ENCODE data around the gene TPM1.
"Not testable (repeated sequence)": the region's sequence is repeated elsewhere in the genome, so short reads cannot be mapped to it uniquely, and the experiment has no call there.

TPM1 gene

GRCh38 chr15:63041974-63042876, at the start of gene TPM1:
TPM1 (plus strand) TSS chr15:63042747; CDS start chr15:63042830, 83 bp downstream.
- DNase-seq, result peak; percentile 4

- no peak for DNase-seq
These were observed 49.5 kb upstream of the TPM1 start for GRCh38 chr15:62993066-62993465.

- DNase-seq, result not testable (repeated sequence)
These were observed 48.9 kb upstream of the TPM1 start for GRCh38 chr15:62993632-62994031.

DNA sequence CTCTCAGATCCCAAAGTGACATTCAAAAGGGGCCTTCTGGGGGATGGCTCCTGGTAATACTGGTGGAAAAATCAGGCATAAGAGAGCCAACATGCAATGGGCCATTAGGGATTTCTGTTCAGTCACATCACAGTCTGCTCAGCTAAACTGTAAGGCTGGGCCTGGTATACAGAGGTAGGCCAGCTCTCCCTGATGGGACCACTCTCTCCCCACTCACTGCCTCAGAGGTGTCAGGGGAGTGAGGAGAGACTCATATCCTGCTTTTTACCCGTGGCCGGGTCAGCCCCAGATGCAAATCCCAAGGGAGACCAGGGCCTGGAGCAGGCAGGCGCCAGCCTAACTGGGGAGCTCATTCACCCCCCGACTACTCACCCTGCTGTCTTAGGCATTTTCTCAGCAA, 48.1 kb upstream of the TPM1 start:
- DNase-seq, result no peak

GRCh38 chr15:62994975-62995681, 47.4 kb upstream of the TPM1 start:
- DNase-seq, result no peak

DNA sequence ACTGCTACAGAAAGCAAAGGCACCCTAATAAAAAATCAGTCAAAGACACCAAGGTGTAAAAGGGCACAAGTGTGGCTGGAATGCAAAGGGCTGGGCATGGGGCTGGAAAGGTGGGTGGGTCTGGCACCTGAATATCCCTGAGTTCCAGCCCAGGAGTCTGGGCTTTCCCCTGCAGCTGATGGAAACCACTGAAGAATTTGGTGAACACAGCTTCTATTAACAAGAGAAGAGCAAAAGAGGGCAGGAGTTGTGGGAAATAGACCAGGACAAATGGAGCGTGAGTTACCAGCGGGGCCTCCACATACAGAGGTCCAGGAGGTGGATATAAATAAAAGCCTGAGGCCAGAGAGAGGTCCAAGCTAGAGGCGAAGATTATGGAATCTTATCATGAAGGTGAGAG, 45.1 kb upstream of the TPM1 start:
- no peak for DNase-seq

DNA sequence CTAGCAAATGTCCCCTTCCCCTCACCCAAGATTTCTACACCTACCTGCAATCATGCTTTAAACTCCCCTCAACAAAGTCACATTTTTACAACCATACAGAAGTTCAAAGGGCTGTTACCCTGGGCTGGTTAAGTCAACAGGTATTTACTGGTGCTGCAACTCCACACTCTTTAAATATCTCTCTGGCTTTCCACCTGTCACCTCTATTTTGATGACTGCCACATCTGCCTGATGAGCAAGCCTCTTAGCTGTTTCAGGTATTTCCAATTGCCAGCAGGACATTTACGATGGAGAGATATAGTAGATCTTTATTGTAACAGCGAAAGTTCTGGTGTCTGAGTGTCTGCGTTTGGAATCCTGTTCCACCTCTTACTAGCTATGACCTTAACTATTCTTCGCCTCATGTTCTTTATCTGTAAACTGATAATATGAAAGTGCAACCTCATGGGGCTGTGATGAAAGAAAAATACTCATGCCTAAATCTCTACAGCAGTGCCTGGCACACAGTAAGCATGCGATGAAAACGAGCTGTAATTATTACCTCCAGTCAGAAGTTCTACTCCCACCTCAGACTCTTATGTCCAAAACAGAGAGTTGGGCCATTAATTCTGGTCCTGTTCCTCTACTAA, 44.2 kb upstream of the TPM1 start:
- DNase-seq, result no peak

- no peak for DNase-seq
These were observed 43.4 kb upstream of the TPM1 start for GRCh38 chr15:62999178-62999577.

DNA sequence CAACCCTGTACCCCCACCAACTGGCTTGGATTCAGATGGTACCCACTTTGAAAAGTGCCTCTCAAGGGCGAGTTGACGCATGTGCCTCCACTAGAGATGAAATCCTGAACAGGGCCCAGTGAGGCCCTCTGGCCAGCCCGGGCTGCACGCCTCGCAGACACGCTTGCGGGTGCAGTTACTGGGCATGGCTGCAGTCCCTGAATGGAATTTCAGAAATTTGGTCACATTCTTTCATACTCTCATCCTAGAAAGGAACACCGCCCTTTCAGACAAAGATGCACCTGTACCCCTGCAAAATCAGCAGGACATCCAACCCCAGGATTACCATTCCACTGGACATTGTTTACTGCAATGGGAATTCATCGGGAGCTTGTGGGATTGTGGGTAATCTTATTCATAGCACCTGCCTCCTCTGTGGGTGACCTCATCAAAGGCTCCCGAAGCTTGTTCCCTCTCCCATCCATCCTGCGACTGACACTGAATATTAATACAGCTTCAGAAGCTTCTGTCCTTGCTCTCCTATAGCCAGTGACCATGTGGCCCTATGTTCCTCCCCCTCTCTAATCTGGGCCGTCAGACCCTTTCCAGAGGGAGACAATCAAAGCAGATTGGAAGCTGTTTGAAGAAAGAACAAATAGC, 42.5 kb upstream of the TPM1 start:
- no peak for DNase-seq

DNA sequence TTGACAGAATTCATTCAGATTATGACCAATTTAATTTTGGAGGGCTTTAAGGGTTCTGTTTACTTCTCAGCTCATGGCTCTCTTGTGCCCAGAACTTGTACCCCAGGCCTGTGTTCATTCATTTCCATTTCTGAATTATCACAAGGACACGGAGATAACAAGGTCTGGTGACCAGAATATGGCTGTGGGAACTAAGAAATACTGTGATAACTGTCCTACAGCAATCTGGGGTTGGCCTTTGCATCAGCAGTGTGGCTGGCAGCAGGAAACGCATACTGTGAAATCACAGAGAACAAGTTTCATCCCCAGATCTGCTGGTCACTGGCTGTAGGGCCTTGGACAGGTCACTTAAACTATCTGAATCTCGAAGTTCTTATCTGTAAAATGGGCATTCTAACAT, 41.8 kb upstream of the TPM1 start:
- DNase-seq, result no peak

DNA sequence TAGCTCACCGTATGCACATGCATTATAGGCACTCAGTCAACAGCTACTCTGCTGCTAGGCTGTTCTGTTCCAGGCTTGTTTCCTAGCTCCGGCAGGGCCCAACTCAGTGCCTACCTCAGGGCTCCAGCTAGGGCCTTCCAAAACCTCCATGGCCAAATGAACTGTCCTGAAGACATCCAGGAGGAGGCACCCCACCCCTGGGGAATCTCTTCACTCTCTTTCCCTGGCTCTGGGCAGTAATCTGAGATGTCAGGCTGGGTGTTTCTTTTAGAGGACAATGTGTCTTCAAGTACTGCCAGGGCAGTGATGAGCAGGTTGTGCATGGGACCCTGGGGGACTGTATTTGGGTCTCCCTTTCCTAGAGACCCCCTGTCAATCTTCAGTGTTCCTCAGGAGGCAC, 38.3 kb upstream of the TPM1 start:
- no peak for DNase-seq

- no peak for DNase-seq
These were observed 36.3 kb upstream of the TPM1 start for GRCh38 chr15:63006032-63006878.

- no peak for DNase-seq
These were observed 34.1 kb upstream of the TPM1 start for GRCh38 chr15:63008333-63009049.

DNA sequence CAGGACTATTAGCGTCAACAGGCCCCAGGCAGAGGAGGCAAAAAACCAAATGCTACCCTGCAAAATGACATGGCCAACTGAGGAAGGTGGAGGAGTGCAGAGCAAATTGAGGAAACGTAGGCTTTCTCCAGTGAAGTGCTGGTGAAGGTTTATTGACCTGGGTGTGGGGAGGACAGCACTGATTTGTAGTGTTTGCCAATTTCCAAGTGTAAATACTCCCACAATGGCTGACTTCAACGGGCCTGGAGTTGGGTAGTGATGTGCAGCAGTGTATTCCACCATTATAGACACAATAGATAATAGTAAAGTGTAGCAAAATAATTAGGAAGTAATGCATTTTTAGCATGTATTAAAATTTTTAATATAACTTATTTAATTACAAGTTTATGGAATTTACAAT, 32.2 kb upstream of the TPM1 start:
- DNase-seq, result no peak

GRCh38 chr15:63010920-63011693, 31.4 kb upstream of the TPM1 start:
- no peak for DNase-seq

DNA sequence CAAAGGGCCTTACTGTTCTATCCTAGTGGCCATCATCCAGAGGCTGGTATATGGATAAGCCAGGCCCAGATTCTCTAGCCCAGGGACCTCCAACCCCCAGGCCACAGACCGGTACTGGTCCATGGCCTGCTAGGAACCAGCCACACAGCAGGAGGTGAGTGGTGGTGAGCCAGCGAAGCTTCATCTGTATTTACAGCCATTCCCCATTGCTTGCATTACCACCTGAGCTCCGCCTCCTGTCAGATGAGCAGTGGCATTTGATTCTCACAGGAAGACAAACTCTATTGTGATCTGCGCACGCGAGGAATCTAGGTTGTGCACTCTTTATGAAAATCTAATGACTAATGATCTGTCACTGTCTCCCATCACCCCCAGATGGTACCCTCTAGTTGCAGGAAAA, 30.1 kb upstream of the TPM1 start:
- no peak for DNase-seq

GRCh38 chr15:63013052-63013808, 29.3 kb upstream of the TPM1 start:
- DNase-seq, result no peak

- DNase-seq, result no peak
These were observed 28.0 kb upstream of the TPM1 start for GRCh38 chr15:63014578-63014977.

DNA sequence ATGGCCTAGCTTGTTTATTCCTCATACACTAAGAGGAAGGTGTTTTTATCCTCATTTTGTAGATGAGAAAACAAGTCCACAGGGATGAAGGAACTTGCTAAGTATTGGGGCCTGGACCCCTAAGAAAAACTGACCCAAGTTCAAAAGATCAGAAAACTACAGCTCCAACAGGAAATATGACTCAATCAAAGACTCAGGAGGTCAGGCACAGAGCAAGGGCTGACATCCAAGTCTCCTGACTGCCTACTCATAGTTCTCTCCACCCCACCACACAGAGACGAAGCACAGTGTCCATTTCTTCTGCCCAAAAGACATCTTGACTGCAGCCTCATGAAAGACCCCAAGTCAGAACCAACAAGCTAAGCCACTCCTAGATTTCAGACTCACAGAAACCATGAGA, 26.9 kb upstream of the TPM1 start:
- DNase-seq, result no peak

- no peak for DNase-seq
These were observed 26.3 kb upstream of the TPM1 start for GRCh38 chr15:63016234-63016633.
